Measurements from ENCODE around the gene SPATA9. TPM values are rescaled to one million over a fixed set of nuclear protein-coding genes. Genes with fewer than 3 reads are reported as not detected.

Gene SPATA9
- total and polyA plus RNA-seq, 4 donors, result 0.28 to 0.49 TPM; not detected in 2

GRCh38 chr5:95689680-95690079 lies 6.9 kb upstream of the SPATA9 start:
- Histone ChIP-seq H3K9me3 (ENCODE audit: control insufficient read depth in 4 of 4, low read length in 3 of 4) (no peaks in the 10 kb centered on the region), H3K27me3 (ENCODE audit: control insufficient read depth in 4 of 4, insufficient read depth in 4 of 4, low read length in 3 of 4) (no peaks in the 10 kb centered on the region), H3K9ac (ENCODE audit: low read depth in 1 of 2, low read length in 2 of 2) (no peak overlapping the region), H3K4me1 (ENCODE audit: control insufficient read depth in 4 of 4, insufficient read depth in 4 of 4, low read length in 3 of 4) (no peaks in the 10 kb centered on the region), H3K36me3 (ENCODE audit: control insufficient read depth in 4 of 4, insufficient read depth in 3 of 4, low read depth in 1 of 4, low read length in 3 of 4) (no peaks in the 10 kb centered on the region), H3K4me3 (ENCODE audit: low read depth in 1 of 3, low read length in 3 of 3) (no peak overlapping the region), H3K27ac (ENCODE audit: low read depth in 1 of 2, low read length in 2 of 2) (no peak overlapping the region)
- WGBS, result 95% methylated on average over 1 of the region's 1 CpG
- DNase-seq (ENCODE audit: low spot score), result no peak
- TF ChIP-seq CTCF (IDR thresholded peaks at IDR 0.05; ENCODE audit: low read depth, low read length, missing input control), result no peak
- TF ChIP-seq FOXA2 (IDR thresholded peaks at IDR 0.05), result no peak
- no peak for TF ChIP-seq ATF3 (IDR thresholded peaks at IDR 0.05)
- TF ChIP-seq ZBTB33 (IDR thresholded peaks at IDR 0.05), result no peak
- TF ChIP-seq TAF1 (conservative IDR thresholded peaks at IDR 0.05), result no peak
- no peak for TF ChIP-seq JUND (IDR thresholded peaks at IDR 0.05)
- TF ChIP-seq EGR1 (IDR thresholded peaks at IDR 0.05; ENCODE audit: low read depth in 2 of 2), result no peak
- no peak for TF ChIP-seq REST (IDR thresholded peaks at IDR 0.05)
- no peak for TF ChIP-seq HNF4G (IDR thresholded peaks at IDR 0.05)
- TF ChIP-seq MAX (IDR thresholded peaks at IDR 0.05), result no peak
- TF ChIP-seq RXRA (IDR thresholded peaks at IDR 0.05), result no peak
- no peak for TF ChIP-seq YY1 (IDR thresholded peaks at IDR 0.05)
- TF ChIP-seq RAD21 (IDR thresholded peaks at IDR 0.05), result no peak
- no peak for TF ChIP-seq GABPA (IDR thresholded peaks at IDR 0.05 in 1 of 2, conservative IDR thresholded peaks at IDR 0.05 in 1 of 2)

GRCh38 chr5:95686651-95687050 lies 3.9 kb upstream of the SPATA9 start:
- Histone ChIP-seq H3K27me3 (ENCODE audit: control insufficient read depth in 4 of 4, insufficient read depth in 4 of 4, low read length in 3 of 4) (no peaks in the 10 kb centered on the region), H3K36me3 (ENCODE audit: control insufficient read depth in 4 of 4, insufficient read depth in 3 of 4, low read depth in 1 of 4, low read length in 3 of 4) (no peaks in the 10 kb centered on the region), H3K4me1 (ENCODE audit: control insufficient read depth in 4 of 4, insufficient read depth in 4 of 4, low read length in 3 of 4) (no peaks in the 10 kb centered on the region), H3K27ac (ENCODE audit: low read depth in 1 of 2, low read length in 2 of 2) (no peak overlapping the region), H3K9me3 (ENCODE audit: control insufficient read depth in 4 of 4, low read length in 3 of 4) (no peaks in the 10 kb centered on the region), H3K4me3 (ENCODE audit: low read depth in 1 of 3, low read length in 3 of 3) (no peak overlapping the region), H3K9ac (ENCODE audit: low read depth in 1 of 2, low read length in 2 of 2) (no peak overlapping the region)
- WGBS, result 84% methylated on average over 2 of the region's 2 CpGs
- no peak for DNase-seq (ENCODE audit: low spot score)
- TF ChIP-seq TAF1 (conservative IDR thresholded peaks at IDR 0.05) (no peak), HNF4G (IDR thresholded peaks at IDR 0.05) (no peak), GABPA (IDR thresholded peaks at IDR 0.05 in 1 of 2, conservative IDR thresholded peaks at IDR 0.05 in 1 of 2) (no peak), NR2F2 (IDR thresholded peaks at IDR 0.05) (no peak), SP1 (IDR thresholded peaks at IDR 0.05) (no peak), CTCF (IDR thresholded peaks at IDR 0.05; ENCODE audit: low read depth, low read length, missing input control) (no peak)

All from liver (tissue), 9 donors.